ENCODE results near the gene MCC.

DNA sequence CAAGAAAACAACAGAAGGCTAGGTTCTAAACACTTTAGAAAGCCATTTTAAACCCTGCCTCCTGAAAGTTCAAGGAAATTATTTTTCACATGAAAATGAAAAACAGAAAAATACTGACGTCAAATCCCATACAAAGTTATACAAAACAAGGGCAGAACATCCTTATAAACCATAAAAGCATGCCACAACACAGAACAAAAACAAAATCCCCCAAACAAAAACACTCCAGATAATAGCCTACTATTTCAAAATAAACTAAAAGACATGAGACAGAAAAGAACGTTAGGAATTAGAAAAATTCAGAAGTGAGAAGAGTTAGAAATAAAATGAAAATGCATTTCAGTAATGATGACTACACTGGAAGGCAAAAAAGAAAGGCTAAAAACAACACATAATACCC, 338.0 kb downstream of the MCC start:
- TF ChIP-seq, protein P1, sequence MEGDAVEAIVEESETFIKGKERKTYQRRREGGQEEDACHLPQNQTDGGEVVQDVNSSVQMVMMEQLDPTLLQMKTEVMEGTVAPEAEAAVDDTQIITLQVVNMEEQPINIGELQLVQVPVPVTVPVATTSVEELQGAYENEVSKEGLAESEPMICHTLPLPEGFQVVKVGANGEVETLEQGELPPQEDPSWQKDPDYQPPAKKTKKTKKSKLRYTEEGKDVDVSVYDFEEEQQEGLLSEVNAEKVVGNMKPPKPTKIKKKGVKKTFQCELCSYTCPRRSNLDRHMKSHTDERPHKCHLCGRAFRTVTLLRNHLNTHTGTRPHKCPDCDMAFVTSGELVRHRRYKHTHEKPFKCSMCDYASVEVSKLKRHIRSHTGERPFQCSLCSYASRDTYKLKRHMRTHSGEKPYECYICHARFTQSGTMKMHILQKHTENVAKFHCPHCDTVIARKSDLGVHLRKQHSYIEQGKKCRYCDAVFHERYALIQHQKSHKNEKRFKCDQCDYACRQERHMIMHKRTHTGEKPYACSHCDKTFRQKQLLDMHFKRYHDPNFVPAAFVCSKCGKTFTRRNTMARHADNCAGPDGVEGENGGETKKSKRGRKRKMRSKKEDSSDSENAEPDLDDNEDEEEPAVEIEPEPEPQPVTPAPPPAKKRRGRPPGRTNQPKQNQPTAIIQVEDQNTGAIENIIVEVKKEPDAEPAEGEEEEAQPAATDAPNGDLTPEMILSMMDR (IDR thresholded peaks at IDR 0.05 in 4 of 5, conservative IDR thresholded peaks at IDR 0.05 in 1 of 5): no peak
- no peak for TF ChIP-seq POLR2A (IDR thresholded peaks at IDR 0.05)
